ENCODE results near the gene CSMD2.

GRCh38 chr1:34108269-34108668, 56.8 kb downstream of the CSMD2 start:
- TF ChIP-seq POLR2A (IDR thresholded peaks at IDR 0.05) (no peak), CTCF (IDR thresholded peaks at IDR 0.05 in 4 of 5, conservative IDR thresholded peaks at IDR 0.05 in 1 of 5) (no peak)

Data from gastrocnemius medialis (tissue), 4 donors.